Liver (tissue), 9 donors: ENCODE data around the gene CCDC71. TPM values are rescaled to one million over a fixed set of nuclear protein-coding genes. Genes with fewer than 3 reads are reported as not detected.

Experiments
- DNase-seq: peaks from one replicate; pipeline ENCODE4 v3.0.0-alpha.2; 2017; ENCODE audit warnings: low spot score
- H3K27ac ChIP-seq, 2 donors: one replicate each; pipeline ENCODE4 v1.7.0; 2013; ENCODE audit warnings: inconsistent platforms in 2 of 2, low read length in 2 of 2, control low read depth in 1 of 2, low read depth in 1 of 2, mild to moderate bottlenecking in 1 of 2
- H3K27me3 ChIP-seq, 4 donors: one replicate each; pipeline versions ENCODE4 v1.6.1 to v1.7.0; 2013; ENCODE audit warnings: low read length in 3 of 4, inconsistent platforms in 1 of 4, mild to moderate bottlenecking in 1 of 4, moderate library complexity in 1 of 4; ENCODE audit not compliant: control insufficient read depth in 4 of 4, insufficient read depth in 4 of 4
- H3K36me3 ChIP-seq, 4 donors: one replicate each; pipeline versions ENCODE4 v1.6.1 to v1.7.0; 2013; ENCODE audit warnings: low read length in 3 of 4, mild to moderate bottlenecking in 3 of 4, low read depth in 1 of 4, moderate library complexity in 1 of 4; ENCODE audit not compliant: control insufficient read depth in 4 of 4, insufficient read depth in 3 of 4
- H3K4me1 ChIP-seq, 4 donors: one replicate each; pipeline versions ENCODE4 v1.6.1 to v1.7.0; 2013; ENCODE audit warnings: low read length in 3 of 4, mild to moderate bottlenecking in 3 of 4, moderate library complexity in 1 of 4; ENCODE audit not compliant: control insufficient read depth in 4 of 4, insufficient read depth in 4 of 4
- H3K4me3 ChIP-seq, 3 donors: one replicate each; pipeline versions ENCODE4 v1.6.1 to v1.7.0; 2013; ENCODE audit warnings: low read length in 3 of 3, control low read depth in 1 of 3, low read depth in 1 of 3, mild to moderate bottlenecking in 1 of 3
- H3K9ac ChIP-seq, 2 donors: one replicate each; pipeline ENCODE4 v1.7.0; 2013; ENCODE audit warnings: low read length in 2 of 2, mild to moderate bottlenecking in 2 of 2, moderate library complexity in 2 of 2, control low read depth in 1 of 2, low read depth in 1 of 2
- H3K9me3 ChIP-seq, 4 donors: one replicate each; pipeline versions ENCODE4 v1.6.1 to v1.7.0; 2013; ENCODE audit warnings: low read length in 3 of 4; ENCODE audit not compliant: control insufficient read depth in 4 of 4
- FOXA1 ChIP-seq: IDR thresholded peaks from 2 replicates; pipeline ENCODE4 v1.6.1; 2016; ENCODE audit warnings: antibody characterized with exemption
- GABPA ChIP-seq, 2 donors: IDR thresholded peaks in 1 of 2; conservative IDR thresholded peaks in 1 of 2; 2 replicates each; pipeline ENCODE4 v1.6.1; 2016; ENCODE audit warnings: antibody characterized with exemption in 2 of 2, mild to moderate bottlenecking in 1 of 2, moderate library complexity in 1 of 2
- JUND ChIP-seq, 2 donors: IDR thresholded peaks; 2 replicates each; pipeline ENCODE4 v1.6.1; 2016; ENCODE audit warnings: antibody characterized with exemption in 2 of 2
- NR2F2 ChIP-seq: IDR thresholded peaks from 2 replicates; pipeline ENCODE4 v1.6.1; 2016; ENCODE audit warnings: antibody characterized with exemption
- RAD21 ChIP-seq, 2 donors: IDR thresholded peaks; 2 replicates each; pipeline ENCODE4 v1.6.1; 2016; ENCODE audit warnings: antibody characterized with exemption in 2 of 2, mild to moderate bottlenecking in 2 of 2
- REST ChIP-seq: IDR thresholded peaks from 2 replicates; pipeline ENCODE4 v1.6.1; 2016; ENCODE audit warnings: antibody characterized with exemption, mild to moderate bottlenecking
- RXRA ChIP-seq, 2 donors: IDR thresholded peaks; 2 replicates each; pipeline ENCODE4 v1.6.1; 2017 to 2018; ENCODE audit warnings: antibody characterized with exemption in 2 of 2, mild to moderate bottlenecking in 1 of 2
- SP1 ChIP-seq: IDR thresholded peaks from 2 replicates; pipeline ENCODE4 v1.6.1; 2018; ENCODE audit warnings: antibody characterized with exemption, mild to moderate bottlenecking
- TAF1 ChIP-seq: conservative IDR thresholded peaks from 2 replicates; pipeline ENCODE4 v1.6.1; 2016; ENCODE audit warnings: antibody characterized with exemption, mild to moderate bottlenecking
- YY1 ChIP-seq: IDR thresholded peaks from 2 replicates; pipeline ENCODE4 v1.6.1; 2016; ENCODE audit warnings: antibody characterized with exemption, mild to moderate bottlenecking
- WGBS: extraction: QIAGEN DNeasy Blood & Tissue Kit; methylation state at CpG from one replicate; pipeline ENCODE4 v1.1.7; 2013; 5-methylcytosine and 5-hydroxymethylcytosine counted together
- polyA plus RNA-seq, 2 donors: library from polyadenylated mRNA; stranded (reverse) in 1 of 2; unstranded in 1 of 2; fragments of 200-250 nt in 1 of 2; fragments of >200 nt in 1 of 2; fragmentation: Nextera tagmentation in 1 of 2; extraction: Ambion mirVana in 1 of 2; gene quantifications; one replicate each; pipeline versions ENCODE4 v1.2.1 to v1.2.3, GENCODE V29; 2013 to 2015
- total RNA-seq, 2 donors: library from RNA; depleted of rRNA; stranded (reverse); fragments of >200 nt; gene quantifications; one replicate each; pipeline ENCODE4 v1.2.3, GENCODE V29; 2014
- TF ChIP-seq, protein P1 (sequence below): IDR thresholded peaks from 2 replicates; pipeline ENCODE4 v1.6.1; 2016; ENCODE audit warnings: antibody characterized with exemption
- donor health status: healthy.
- donor health status: healthy.
- donor health status: healthy.
- donor health status: healthy.
- donor health status: healthy.

Gene CCDC71
- total and polyA plus RNA-seq, 4 donors = 1.1 to 10.7 (median 8.2) TPM

- WGBS = 79% methylated on average over 24 of the region's 24 CpGs
- Histone ChIP-seq H3K27me3 (no peaks in the 10 kb centered on the region), H3K4me1 (peaks cover 0 to 8% (median 0%) of the 10 kb centered on the region in 4 donors), H3K9me3 (no peaks in the 10 kb centered on the region), H3K4me3 (peak overlapping the region in 1 of 3 donors; percentile 32), H3K27ac (no peak overlapping the region), H3K9ac (no peak overlapping the region), H3K36me3 (no peaks in the 10 kb centered on the region)
- no peak for DNase-seq
- TF ChIP-seq YY1 = no peak
- TF ChIP-seq FOXA1 = no peak
- TF ChIP-seq RAD21 (IDR thresholded peaks at IDR 0.05) = no peak
- no peak for TF ChIP-seq SP1
- TF ChIP-seq TAF1 = no peak
- TF ChIP-seq, protein P1, sequence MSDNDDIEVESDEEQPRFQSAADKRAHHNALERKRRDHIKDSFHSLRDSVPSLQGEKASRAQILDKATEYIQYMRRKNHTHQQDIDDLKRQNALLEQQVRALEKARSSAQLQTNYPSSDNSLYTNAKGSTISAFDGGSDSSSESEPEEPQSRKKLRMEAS = no peak
- no peak for TF ChIP-seq JUND (IDR thresholded peaks at IDR 0.05)
These were observed 32.6 kb upstream of the CCDC71 start for GRCh38 chr3:49198611-49199230.

DNA sequence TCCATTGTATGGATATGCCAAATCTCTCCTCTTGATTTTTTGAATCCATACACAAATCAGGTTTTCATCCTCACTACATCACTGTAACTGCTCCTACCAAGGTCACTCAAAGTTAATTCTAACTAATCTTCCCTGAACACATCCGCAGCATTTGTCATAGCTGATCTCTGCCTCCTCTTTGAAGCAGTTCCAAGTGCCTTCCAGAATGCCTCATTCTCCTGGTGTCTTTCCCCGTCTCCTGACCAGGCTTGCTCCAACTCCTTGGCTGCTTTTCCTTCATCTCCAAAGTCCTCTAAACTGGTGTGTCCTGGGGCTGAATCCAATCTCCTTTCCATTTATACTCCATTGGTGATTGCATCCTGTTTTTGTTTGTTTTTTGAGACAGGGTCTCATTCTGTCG lies 32.0 kb upstream of the CCDC71 start:
- TF ChIP-seq RXRA (IDR thresholded peaks at IDR 0.05) (no peak), RAD21 (IDR thresholded peaks at IDR 0.05) (no peak), REST (no peak), SP1 (no peak), NR2F2 (no peak), YY1 (no peak)
- TF ChIP-seq, protein P1 = no peak
- H3K9me3 ChIP-seq = no peaks in the 10 kb centered on the region
- no peak for DNase-seq
- no peak overlapping the region for H3K9ac ChIP-seq
- H3K36me3 ChIP-seq = no peaks in the 10 kb centered on the region
- H3K27me3 ChIP-seq = no peaks in the 10 kb centered on the region
- H3K4me3 ChIP-seq = no peak overlapping the region
- H3K4me1 ChIP-seq = peaks cover 0 to 8% (median 0%) of the 10 kb centered on the region in 4 donors
- 78% methylated on average over 3 of the region's 3 CpGs for WGBS
- no peak overlapping the region for H3K27ac ChIP-seq

DNA sequence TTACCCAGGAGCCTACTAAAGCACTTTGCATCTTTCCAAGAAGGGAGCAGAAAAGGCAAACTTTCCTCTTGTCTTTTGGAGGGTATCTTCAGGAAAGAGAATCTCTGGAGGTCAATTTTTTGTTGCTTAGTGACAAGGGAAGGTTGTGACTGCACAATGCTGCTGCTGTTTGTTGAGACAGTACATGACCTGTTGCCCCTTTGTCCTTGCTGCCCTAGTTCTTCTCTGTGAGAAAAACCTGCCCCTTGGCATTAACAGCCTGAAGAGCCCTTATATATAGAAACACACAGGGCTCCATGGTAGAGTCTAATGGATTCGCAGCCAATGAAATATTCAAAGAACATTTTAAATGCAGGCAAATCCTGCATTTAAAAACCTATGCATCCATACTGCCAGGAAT lies 25.6 kb upstream of the CCDC71 start:
- no peaks in the 10 kb centered on the region for H3K9me3 ChIP-seq
- no peak for TF ChIP-seq GABPA (IDR thresholded peaks at IDR 0.05 in 1 of 2, conservative IDR thresholded peaks at IDR 0.05 in 1 of 2)
- TF ChIP-seq NR2F2 = peak; percentile 53
- no peak overlapping the region for H3K9ac ChIP-seq
- H3K4me3 ChIP-seq = no peak overlapping the region
- H3K4me1 ChIP-seq = no peaks in the 10 kb centered on the region
- WGBS = 88% methylated on average over 1 of the region's 1 CpG
- no peak for DNase-seq
- no peak overlapping the region for H3K27ac ChIP-seq
- H3K36me3 ChIP-seq = no peaks in the 10 kb centered on the region
- no peaks in the 10 kb centered on the region for H3K27me3 ChIP-seq
